SK-N-SH treated with all-trans-retinoic acid at 6 μM for 48 hours (cell line): Measurements from ENCODE around the gene DCC.

ENCODE experiments used
- ATAC-seq: fragments of 200-7000 bp; cut with Tn5 transposase; 3 replicates; pipeline ENCODE4 v1.9.1; 2020; ENCODE audit warnings: mild to moderate bottlenecking, moderate library complexity
- ARNTL ChIP-seq: fragments of 450-650 bp; formaldehyde crosslinking; IDR thresholded peaks from 2 replicates; pipeline ENCODE4 v1.5.0; 2020; ENCODE audit warnings: low read depth, mild to moderate bottlenecking, moderate library complexity, borderline replicate concordance
- BACH2 ChIP-seq: fragments of 250-450 bp; sonication (Bioruptor Pico); IDR thresholded peaks from 2 replicates; pipeline ENCODE4 v1.9.0; 2021; ENCODE audit warnings: mild to moderate bottlenecking, borderline replicate concordance
- CSDC2 ChIP-seq: fragments of 250-450 bp; sonication (Bioruptor Pico); IDR thresholded peaks from 2 replicates; pipeline ENCODE4 v1.5.0; 2020; ENCODE audit warnings: mild to moderate bottlenecking, moderate library complexity
- ESRRG ChIP-seq: fragments of 250-450 bp; sonication (Bioruptor Pico); IDR thresholded peaks from 2 replicates; pipeline ENCODE4 v1.6.1; 2021; ENCODE audit warnings: mild to moderate bottlenecking
- GLIS3 ChIP-seq: fragments of 250-450 bp; sonication (Bioruptor Pico); IDR thresholded peaks from 2 replicates; pipeline ENCODE4 v1.5.0; 2020; ENCODE audit warnings: mild to moderate bottlenecking, moderate library complexity
- ISL1 ChIP-seq: fragments of 250-450 bp; sonication (Bioruptor Pico); IDR thresholded peaks from 2 replicates; pipeline ENCODE4 v2.1.2; 2022; ENCODE audit warnings: mild to moderate bottlenecking, moderate library complexity
- OSR1 ChIP-seq: fragments of 250-450 bp; sonication (Bioruptor Pico); IDR thresholded peaks from 2 replicates; pipeline ENCODE4 v1.8.0; 2022; ENCODE audit warnings: moderate library complexity, mild to moderate bottlenecking, inconsistent platforms
- PPARA ChIP-seq: fragments of 250-450 bp; sonication (Bioruptor Pico); IDR thresholded peaks from 2 replicates; pipeline ENCODE4 v1.5.0; 2020; ENCODE audit warnings: mild to moderate bottlenecking, borderline replicate concordance
- TCF4 ChIP-seq: fragments of 250-450 bp; sonication (Bioruptor Pico); IDR thresholded peaks from 2 replicates; pipeline ENCODE4 v1.8.0; 2021; ENCODE audit warnings: mild to moderate bottlenecking, moderate library complexity, borderline replicate concordance
- TOX ChIP-seq: fragments of 250-450 bp; sonication (Bioruptor Pico); IDR thresholded peaks from 2 replicates; pipeline ENCODE4 v1.8.0; 2021; ENCODE audit warnings: mild to moderate bottlenecking, moderate library complexity, borderline replicate concordance
- ZC3H10 ChIP-seq: fragments of 250-450 bp; sonication (Bioruptor Pico); IDR thresholded peaks from 2 replicates; pipeline ENCODE4 v1.5.1; 2021; ENCODE audit warnings: mild to moderate bottlenecking, moderate library complexity
- ZFP3 ChIP-seq: fragments of 250-450 bp; sonication (Bioruptor Pico); IDR thresholded peaks from 2 replicates; pipeline ENCODE4 v1.5.0; 2020; ENCODE audit warnings: mild to moderate bottlenecking, moderate library complexity
- ZFP30 ChIP-seq: fragments of 450-650 bp; formaldehyde crosslinking; IDR thresholded peaks from 2 replicates; pipeline ENCODE4 v1.5.0; 2022; ENCODE audit warnings: mild to moderate bottlenecking, moderate library complexity
- ZNF565 ChIP-seq: fragments of 450-650 bp; formaldehyde crosslinking; conservative IDR thresholded peaks from 2 replicates; pipeline ENCODE4 v1.5.0; 2020; ENCODE audit warnings: low read depth, mild to moderate bottlenecking, moderate library complexity
- ZNF70 ChIP-seq: fragments of 450-650 bp; formaldehyde crosslinking; IDR thresholded peaks from 2 replicates; pipeline ENCODE4 v1.5.0; 2020; ENCODE audit warnings: mild to moderate bottlenecking, moderate library complexity
- TF ChIP-seq, protein P1 (sequence below): fragments of 250-450 bp; sonication (Bioruptor Pico); IDR thresholded peaks from 2 replicates; pipeline ENCODE4 v1.8.0; 2021; ENCODE audit warnings: low read depth, mild to moderate bottlenecking, moderate library complexity, borderline replicate concordance
- TF ChIP-seq, protein P2 (sequence below): fragments of 250-450 bp; sonication (Bioruptor Pico); IDR thresholded peaks from 2 replicates; pipeline ENCODE4 v1.5.1; 2021; ENCODE audit warnings: mild to moderate bottlenecking, moderate library complexity
- TF ChIP-seq, protein P3 (sequence below): fragments of 250-450 bp; sonication (Bioruptor Pico); IDR thresholded peaks from 2 replicates; pipeline ENCODE4 v1.8.0; 2020; ENCODE audit warnings: mild to moderate bottlenecking, moderate library complexity, borderline replicate concordance
- TF ChIP-seq, protein P4 (sequence below): fragments of 250-450 bp; sonication (Bioruptor Pico); IDR thresholded peaks from 2 replicates; pipeline ENCODE4 v1.5.0; 2020; ENCODE audit warnings: mild to moderate bottlenecking, moderate library complexity

Gene DCC

DNA sequence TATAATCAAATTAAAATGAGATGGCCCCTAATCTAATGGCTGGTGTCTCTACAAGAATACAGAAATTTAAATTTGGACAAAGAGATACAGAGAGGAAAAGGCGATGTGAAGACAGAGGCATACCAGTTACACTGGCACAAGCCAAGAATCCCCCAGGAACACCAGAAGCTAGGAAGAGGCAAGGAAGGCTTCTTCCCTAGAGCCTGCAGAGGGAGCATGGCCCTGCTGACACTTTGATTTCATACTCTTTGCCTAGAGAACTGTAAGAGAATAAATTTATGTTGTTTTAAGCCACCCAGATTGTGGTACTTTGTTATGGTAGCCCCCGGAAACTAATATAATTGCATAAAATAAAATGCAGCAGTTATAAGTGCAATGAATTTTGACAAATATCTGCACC, 1213.0 kb downstream of the DCC start:
- ATAC-seq = no peak
- no peak for TF ChIP-seq TCF4 (CRISPR knock-in tag)
- no peak for TF ChIP-seq CSDC2 (CRISPR knock-in tag)
- no peak for TF ChIP-seq ISL1 (CRISPR knock-in tag)
- no peak for TF ChIP-seq ZFP3
- TF ChIP-seq, protein P1, sequence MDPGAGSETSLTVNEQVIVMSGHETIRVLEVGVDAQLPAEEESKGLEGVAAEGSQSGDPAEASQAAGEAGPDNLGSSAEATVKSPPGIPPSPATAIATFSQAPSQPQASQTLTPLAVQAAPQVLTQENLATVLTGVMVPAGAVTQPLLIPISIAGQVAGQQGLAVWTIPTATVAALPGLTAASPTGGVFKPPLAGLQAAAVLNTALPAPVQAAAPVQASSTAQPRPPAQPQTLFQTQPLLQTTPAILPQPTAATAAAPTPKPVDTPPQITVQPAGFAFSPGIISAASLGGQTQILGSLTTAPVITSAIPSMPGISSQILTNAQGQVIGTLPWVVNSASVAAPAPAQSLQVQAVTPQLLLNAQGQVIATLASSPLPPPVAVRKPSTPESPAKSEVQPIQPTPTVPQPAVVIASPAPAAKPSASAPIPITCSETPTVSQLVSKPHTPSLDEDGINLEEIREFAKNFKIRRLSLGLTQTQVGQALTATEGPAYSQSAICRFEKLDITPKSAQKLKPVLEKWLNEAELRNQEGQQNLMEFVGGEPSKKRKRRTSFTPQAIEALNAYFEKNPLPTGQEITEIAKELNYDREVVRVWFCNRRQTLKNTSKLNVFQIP (CRISPR knock-in tag) = no peak
- no peak for TF ChIP-seq ZFP30 (CRISPR knock-in tag)
- TF ChIP-seq ARNTL (CRISPR knock-in tag) = no peak
- TF ChIP-seq, protein P2, sequence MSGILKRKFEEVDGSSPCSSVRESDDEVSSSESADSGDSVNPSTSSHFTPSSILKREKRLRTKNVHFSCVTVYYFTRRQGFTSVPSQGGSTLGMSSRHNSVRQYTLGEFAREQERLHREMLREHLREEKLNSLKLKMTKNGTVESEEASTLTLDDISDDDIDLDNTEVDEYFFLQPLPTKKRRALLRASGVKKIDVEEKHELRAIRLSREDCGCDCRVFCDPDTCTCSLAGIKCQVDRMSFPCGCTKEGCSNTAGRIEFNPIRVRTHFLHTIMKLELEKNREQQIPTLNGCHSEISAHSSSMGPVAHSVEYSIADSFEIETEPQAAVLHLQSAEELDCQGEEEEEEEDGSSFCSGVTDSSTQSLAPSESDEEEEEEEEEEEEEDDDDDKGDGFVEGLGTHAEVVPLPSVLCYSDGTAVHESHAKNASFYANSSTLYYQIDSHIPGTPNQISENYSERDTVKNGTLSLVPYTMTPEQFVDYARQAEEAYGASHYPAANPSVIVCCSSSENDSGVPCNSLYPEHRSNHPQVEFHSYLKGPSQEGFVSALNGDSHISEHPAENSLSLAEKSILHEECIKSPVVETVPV (CRISPR knock-in tag) = no peak
- TF ChIP-seq ZC3H10 (CRISPR knock-in tag) = no peak
- TF ChIP-seq ZNF565 (CRISPR knock-in tag) = no peak
- TF ChIP-seq GLIS3 (CRISPR knock-in tag) = no peak
- no peak for TF ChIP-seq ESRRG (CRISPR knock-in tag)
- TF ChIP-seq, protein P3, sequence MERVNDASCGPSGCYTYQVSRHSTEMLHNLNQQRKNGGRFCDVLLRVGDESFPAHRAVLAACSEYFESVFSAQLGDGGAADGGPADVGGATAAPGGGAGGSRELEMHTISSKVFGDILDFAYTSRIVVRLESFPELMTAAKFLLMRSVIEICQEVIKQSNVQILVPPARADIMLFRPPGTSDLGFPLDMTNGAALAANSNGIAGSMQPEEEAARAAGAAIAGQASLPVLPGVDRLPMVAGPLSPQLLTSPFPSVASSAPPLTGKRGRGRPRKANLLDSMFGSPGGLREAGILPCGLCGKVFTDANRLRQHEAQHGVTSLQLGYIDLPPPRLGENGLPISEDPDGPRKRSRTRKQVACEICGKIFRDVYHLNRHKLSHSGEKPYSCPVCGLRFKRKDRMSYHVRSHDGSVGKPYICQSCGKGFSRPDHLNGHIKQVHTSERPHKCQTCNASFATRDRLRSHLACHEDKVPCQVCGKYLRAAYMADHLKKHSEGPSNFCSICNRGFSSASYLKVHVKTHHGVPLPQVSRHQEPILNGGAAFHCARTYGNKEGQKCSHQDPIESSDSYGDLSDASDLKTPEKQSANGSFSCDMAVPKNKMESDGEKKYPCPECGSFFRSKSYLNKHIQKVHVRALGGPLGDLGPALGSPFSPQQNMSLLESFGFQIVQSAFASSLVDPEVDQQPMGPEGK (CRISPR knock-in tag) = no peak

DNA sequence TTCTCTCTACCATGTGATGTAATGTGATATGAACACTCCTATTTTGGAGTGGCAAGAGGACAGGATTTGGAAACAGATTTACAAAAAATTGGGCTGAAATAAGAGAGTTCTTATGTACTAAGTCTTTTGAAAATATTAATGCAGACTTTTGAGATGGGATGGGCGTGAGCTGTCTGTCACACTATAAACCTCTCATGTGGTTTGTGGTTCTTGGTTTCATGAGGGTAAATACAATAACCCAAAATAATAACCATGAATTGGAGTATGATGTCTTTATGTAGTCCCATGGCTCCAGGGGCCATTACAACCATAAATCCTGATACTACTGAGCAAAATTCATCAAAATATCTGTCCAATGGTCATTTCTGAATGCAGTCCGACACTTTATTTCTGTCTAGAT, 1216.5 kb downstream of the DCC start:
- no peak for ATAC-seq
- no peak for TF ChIP-seq OSR1 (CRISPR knock-in tag)
- no peak for TF ChIP-seq ZNF70 (CRISPR knock-in tag)

DNA sequence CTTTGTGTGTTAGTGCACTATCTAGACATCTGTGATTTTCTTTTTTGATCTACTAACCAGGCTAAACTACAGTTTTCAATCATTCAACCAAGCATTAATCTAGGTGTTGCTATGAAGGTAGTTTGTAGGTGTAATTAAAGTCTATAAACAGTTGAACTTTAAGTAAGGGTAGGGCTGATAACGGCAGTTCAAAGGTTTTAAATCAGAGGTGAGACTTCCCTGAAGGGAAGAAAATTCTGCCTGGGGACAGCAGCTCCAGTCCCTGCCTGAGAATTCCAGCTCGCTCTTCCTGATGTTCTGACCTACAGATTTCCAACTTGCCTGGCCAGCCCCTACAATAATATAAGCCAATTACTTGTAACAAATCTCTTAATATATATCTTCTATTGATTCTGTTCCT, 1220.5 kb downstream of the DCC start:
- no peak for ATAC-seq

More for the DNA sequence above, 1220.5 kb downstream of the DCC start:
- TF ChIP-seq PPARA (CRISPR knock-in tag) (no peak), BACH2 (CRISPR knock-in tag) (no peak), ESRRG (CRISPR knock-in tag) (no peak), ISL1 (CRISPR knock-in tag) (no peak), ZFP30 (CRISPR knock-in tag) (no peak), ZNF70 (CRISPR knock-in tag) (no peak), OSR1 (CRISPR knock-in tag) (no peak), ZFP3 (no peak), TOX (CRISPR knock-in tag) (no peak), ZNF565 (CRISPR knock-in tag) (no peak)
- TF ChIP-seq, protein P2 (CRISPR knock-in tag) = no peak
- TF ChIP-seq, protein P1 (CRISPR knock-in tag) = no peak
- TF ChIP-seq, protein P4, sequence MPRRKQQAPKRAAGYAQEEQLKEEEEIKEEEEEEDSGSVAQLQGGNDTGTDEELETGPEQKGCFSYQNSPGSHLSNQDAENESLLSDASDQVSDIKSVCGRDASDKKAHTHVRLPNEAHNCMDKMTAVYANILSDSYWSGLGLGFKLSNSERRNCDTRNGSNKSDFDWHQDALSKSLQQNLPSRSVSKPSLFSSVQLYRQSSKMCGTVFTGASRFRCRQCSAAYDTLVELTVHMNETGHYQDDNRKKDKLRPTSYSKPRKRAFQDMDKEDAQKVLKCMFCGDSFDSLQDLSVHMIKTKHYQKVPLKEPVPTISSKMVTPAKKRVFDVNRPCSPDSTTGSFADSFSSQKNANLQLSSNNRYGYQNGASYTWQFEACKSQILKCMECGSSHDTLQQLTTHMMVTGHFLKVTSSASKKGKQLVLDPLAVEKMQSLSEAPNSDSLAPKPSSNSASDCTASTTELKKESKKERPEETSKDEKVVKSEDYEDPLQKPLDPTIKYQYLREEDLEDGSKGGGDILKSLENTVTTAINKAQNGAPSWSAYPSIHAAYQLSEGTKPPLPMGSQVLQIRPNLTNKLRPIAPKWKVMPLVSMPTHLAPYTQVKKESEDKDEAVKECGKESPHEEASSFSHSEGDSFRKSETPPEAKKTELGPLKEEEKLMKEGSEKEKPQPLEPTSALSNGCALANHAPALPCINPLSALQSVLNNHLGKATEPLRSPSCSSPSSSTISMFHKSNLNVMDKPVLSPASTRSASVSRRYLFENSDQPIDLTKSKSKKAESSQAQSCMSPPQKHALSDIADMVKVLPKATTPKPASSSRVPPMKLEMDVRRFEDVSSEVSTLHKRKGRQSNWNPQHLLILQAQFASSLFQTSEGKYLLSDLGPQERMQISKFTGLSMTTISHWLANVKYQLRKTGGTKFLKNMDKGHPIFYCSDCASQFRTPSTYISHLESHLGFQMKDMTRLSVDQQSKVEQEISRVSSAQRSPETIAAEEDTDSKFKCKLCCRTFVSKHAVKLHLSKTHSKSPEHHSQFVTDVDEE = no peak
